Measurements from ENCODE around the gene ZFYVE28.

Gene ZFYVE28

GRCh38 chr4:2352171-2352570, 66.3 kb downstream of the ZFYVE28 start:
- no peak for DNase-seq (ENCODE audit: low spot score)

- no peak for DNase-seq (ENCODE audit: low spot score)
Measured at GRCh38 chr4:2350982-2351381, 67.5 kb downstream of the ZFYVE28 start.

GRCh38 chr4:2348786-2349185, 69.7 kb downstream of the ZFYVE28 start:
- no peak for DNase-seq (ENCODE audit: low spot score)

GRCh38 chr4:2347190-2347589, 71.3 kb downstream of the ZFYVE28 start:
- DNase-seq (ENCODE audit: low spot score), result no peak

- DNase-seq (ENCODE audit: low spot score), result no peak
Measured at GRCh38 chr4:2343476-2343875, 75.0 kb downstream of the ZFYVE28 start.

- no peak for DNase-seq (ENCODE audit: low spot score)
Measured at GRCh38 chr4:2341911-2342652, 76.4 kb downstream of the ZFYVE28 start.

- no peak for DNase-seq (ENCODE audit: low spot score)
Measured at GRCh38 chr4:2341261-2341841, 77.1 kb downstream of the ZFYVE28 start.

- no peak for DNase-seq (ENCODE audit: low spot score)
Measured at GRCh38 chr4:2340272-2341061, 78.0 kb downstream of the ZFYVE28 start.

GRCh38 chr4:2339458-2340271, 78.8 kb downstream of the ZFYVE28 start:
- no peak for DNase-seq (ENCODE audit: low spot score)

GRCh38 chr4:2338754-2339457, 79.5 kb downstream of the ZFYVE28 start:
- DNase-seq (ENCODE audit: low spot score), result no peak

- no peak for DNase-seq (ENCODE audit: low spot score)
Measured at GRCh38 chr4:2337896-2338295, 80.5 kb downstream of the ZFYVE28 start.

- no peak for DNase-seq (ENCODE audit: low spot score)
Measured at GRCh38 chr4:2337131-2337723, 81.2 kb downstream of the ZFYVE28 start.

- DNase-seq (ENCODE audit: low spot score), result no peak
Measured at GRCh38 chr4:2336659-2337058, 81.8 kb downstream of the ZFYVE28 start.

- DNase-seq (ENCODE audit: low spot score), result no peak
Measured at GRCh38 chr4:2335729-2336101, 82.7 kb downstream of the ZFYVE28 start.

GRCh38 chr4:2334826-2335728, 83.4 kb downstream of the ZFYVE28 start:
- no peak for DNase-seq (ENCODE audit: low spot score)

GRCh38 chr4:2333916-2334644, 84.4 kb downstream of the ZFYVE28 start:
- DNase-seq (ENCODE audit: low spot score), result no peak

GRCh38 chr4:2333356-2333841, 85.0 kb downstream of the ZFYVE28 start:
- DNase-seq (ENCODE audit: low spot score), result no peak

- no peak for DNase-seq (ENCODE audit: low spot score)
Measured at GRCh38 chr4:2332976-2333319, 85.5 kb downstream of the ZFYVE28 start.

GRCh38 chr4:2332201-2332975, 86.1 kb downstream of the ZFYVE28 start:
- no peak for DNase-seq (ENCODE audit: low spot score)
